ENCODE results near the gene C1QTNF6.

- no peak for TF ChIP-seq POLR2AphosphoS5 (IDR thresholded peaks at IDR 0.05; ENCODE audit: insufficient read depth, low read depth, low read length)
- TF ChIP-seq FOS (IDR thresholded peaks at IDR 0.05; ENCODE audit: borderline replicate concordance, insufficient read depth, low read length), result no peak
These were observed 3.7 kb downstream of the C1QTNF6 start for GRCh38 chr22:37184380-37184755.

All from endothelial cell of umbilical vein (primary cell).